ENCODE measurements around the gene MAPK1IP1L. TPM values are rescaled to one million over a fixed set of nuclear protein-coding genes. Genes with fewer than 3 reads are reported as not detected.

MAPK1IP1L gene
- total RNA-seq = 100 to 1,000 TPM; 119 to 140 (median 127) TPM
- total RNA-seq (2013) = 42.9 TPM

DNA sequence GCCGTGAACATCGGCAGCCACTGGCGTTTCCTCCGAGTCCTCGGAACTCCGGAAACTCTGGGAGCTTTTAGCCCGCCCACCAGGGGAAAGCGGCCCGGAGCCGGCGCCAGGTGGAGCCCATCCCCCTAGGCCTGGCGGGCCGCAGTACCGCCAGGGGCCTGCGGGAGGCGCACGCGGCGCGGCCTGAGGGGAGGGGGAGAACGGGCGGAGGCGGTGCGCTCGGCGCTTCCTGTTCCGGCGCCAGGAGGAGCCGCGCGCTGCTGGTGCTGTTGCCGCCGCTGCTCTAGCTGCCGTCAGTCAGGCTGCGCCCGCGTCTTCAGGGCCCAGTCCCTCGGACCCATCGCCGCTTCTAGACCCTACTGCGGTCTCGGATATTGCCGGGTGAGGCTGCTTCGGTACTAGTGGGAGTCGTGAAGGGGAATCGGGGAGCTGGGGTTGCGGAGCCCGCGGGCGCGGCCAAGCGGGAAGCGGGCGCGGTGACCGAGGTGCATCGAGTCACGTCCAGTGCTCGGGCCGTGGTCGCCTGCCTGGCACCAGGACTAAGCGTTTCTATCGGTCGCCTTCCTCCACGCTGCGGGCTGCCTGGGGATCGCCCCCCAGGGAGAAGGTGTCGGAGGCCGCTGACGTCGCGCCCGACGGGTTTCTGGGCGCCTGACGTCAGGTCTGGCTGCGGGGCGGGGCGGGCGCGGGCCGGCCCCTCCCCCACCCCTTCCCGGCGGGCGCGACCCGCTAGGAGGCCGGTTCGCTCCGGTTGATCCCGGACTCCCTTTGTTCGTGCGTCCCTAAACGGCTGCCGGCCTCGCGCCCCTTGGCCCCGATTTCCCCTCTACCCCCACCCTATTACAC is at the start of gene MAPK1IP1L:
Gene MAPK1IP1L, plus strand, starts transcription at position 225 of the 846 bp plus-strand sequence. CDS start 10,037 bp downstream, outside the sequence.
- H3K4me3 ChIP-seq (ENCODE audit: low read length) = peak within 1 kb of the TSS; percentile 96
- H3K36me3 Mint-ChIP-seq = no peaks in the 10 kb centered on the region
- H3K9me3 ChIP-seq (ENCODE audit: control insufficient read depth, insufficient read depth, low read length) = no peaks in the 10 kb centered on the region
- peaks cover 15% of the 10 kb centered on the region for H3K4me1 ChIP-seq (ENCODE audit: control insufficient read depth, insufficient read depth, low read length)
- TF ChIP-seq, protein P1, sequence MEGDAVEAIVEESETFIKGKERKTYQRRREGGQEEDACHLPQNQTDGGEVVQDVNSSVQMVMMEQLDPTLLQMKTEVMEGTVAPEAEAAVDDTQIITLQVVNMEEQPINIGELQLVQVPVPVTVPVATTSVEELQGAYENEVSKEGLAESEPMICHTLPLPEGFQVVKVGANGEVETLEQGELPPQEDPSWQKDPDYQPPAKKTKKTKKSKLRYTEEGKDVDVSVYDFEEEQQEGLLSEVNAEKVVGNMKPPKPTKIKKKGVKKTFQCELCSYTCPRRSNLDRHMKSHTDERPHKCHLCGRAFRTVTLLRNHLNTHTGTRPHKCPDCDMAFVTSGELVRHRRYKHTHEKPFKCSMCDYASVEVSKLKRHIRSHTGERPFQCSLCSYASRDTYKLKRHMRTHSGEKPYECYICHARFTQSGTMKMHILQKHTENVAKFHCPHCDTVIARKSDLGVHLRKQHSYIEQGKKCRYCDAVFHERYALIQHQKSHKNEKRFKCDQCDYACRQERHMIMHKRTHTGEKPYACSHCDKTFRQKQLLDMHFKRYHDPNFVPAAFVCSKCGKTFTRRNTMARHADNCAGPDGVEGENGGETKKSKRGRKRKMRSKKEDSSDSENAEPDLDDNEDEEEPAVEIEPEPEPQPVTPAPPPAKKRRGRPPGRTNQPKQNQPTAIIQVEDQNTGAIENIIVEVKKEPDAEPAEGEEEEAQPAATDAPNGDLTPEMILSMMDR (IDR thresholded peaks at IDR 0.05) = peak; percentile 100
- H3K27me3 ChIP-seq (ENCODE audit: control insufficient read depth, insufficient read depth, low read length) = no peaks in the 10 kb centered on the region
- peak within 1 kb of the TSS; percentile 99 for H3K27ac ChIP-seq (ENCODE audit: low read length)
- H3K9me3 Mint-ChIP-seq = no peaks in the 10 kb centered on the region
- intact Hi-C loops (cut with micrococcal nuclease) = loop anchor here (1.0 to 10.0 kb wide), 4 partner anchors 24 to 531 kb away; partner anchors contain the start of genes FBXO34, KTN1, SOCS4 and WDHD1
- H3K27ac Mint-ChIP-seq = peak within 1 kb of the TSS; percentile 86 to 93
- H3K4me1 Mint-ChIP-seq = peaks cover 38% of the 10 kb centered on the region in 2 donors
- DNase-seq = peak; percentile 91 to 94
- under 1% methylated on average over 98 of the region's 98 CpGs for WGBS (ENCODE audit: insufficient coverage)
- ATAC-seq = peak; percentile 91 to 99 (median 91)
- peak within 1 kb of the TSS; percentile 92 for H3K4me3 Mint-ChIP-seq
- H3K27me3 Mint-ChIP-seq (ENCODE audit: low read depth in 2 of 2) = no peaks in the 10 kb centered on the region
- no peaks in the 10 kb centered on the region for H3K36me3 ChIP-seq (ENCODE audit: control insufficient read depth, insufficient read depth, low read length)

DNA sequence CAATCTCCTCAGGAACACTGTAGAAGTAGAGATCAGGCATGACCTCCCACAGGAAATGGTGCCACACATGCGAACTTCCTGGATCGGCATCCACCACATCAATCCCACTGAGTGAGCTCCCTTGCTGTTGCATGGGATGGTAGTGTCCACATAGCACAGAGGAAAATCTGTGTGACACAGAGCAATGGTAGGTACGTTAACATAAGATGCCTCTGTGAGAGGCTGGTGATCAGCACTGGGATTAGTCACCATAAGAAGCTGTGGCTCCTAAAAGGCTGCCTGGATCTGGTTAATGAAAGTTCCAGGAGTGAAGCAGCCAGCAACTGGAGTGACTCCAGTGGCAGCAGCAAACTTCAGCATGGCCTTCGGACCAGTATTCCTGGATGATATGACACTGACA is 46.4 kb upstream of the MAPK1IP1L start:
- TF ChIP-seq, protein P1 (IDR thresholded peaks at IDR 0.05) = no peak
- Histone ChIP-seq H3K27ac (ENCODE audit: low read length) (no peak overlapping the region), H3K9me3 (ENCODE audit: control insufficient read depth, insufficient read depth, low read length) (no peaks in the 10 kb centered on the region), H3K4me1 (ENCODE audit: control insufficient read depth, insufficient read depth, low read length) (no peaks in the 10 kb centered on the region), H3K4me3 (ENCODE audit: low read length) (no peak overlapping the region), H3K27me3 (ENCODE audit: control insufficient read depth, insufficient read depth, low read length) (no peaks in the 10 kb centered on the region), H3K36me3 (ENCODE audit: control insufficient read depth, insufficient read depth, low read length) (no peaks in the 10 kb centered on the region)
- intact Hi-C loops (cut with micrococcal nuclease) = no loop called here
- 78% methylated on average over 3 of the region's 4 CpGs for WGBS (ENCODE audit: insufficient coverage)
- Mint-ChIP-seq H3K9me3 (no peaks in the 10 kb centered on the region), H3K27me3 (ENCODE audit: low read depth in 2 of 2) (no peaks in the 10 kb centered on the region), H3K36me3 (no peaks in the 10 kb centered on the region), H3K27ac (no peak overlapping the region), H3K4me3 (no peak overlapping the region), H3K4me1 (peaks cover 5 to 6% of the 10 kb centered on the region in 2 donors)
- no peak for DNase-seq
- no peak for ATAC-seq

DNA sequence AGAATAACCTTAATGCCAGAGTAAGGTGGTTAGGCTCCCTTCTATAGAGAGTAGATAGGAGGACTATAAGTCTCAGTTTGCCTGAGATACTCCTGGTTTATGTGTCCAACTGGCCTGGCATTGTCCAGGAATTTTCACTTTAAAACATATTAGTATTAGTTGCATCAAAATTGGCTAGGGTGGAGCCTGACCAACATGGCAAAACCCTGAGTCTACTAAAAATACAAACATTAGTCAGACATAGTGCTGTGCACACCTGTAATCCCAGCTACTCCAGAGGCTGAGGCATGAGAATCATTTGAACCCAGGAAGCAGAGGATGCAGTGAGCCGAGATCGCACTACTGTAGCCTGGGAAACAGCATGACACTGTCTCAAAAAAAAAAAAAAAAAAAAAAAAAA is 36.4 kb upstream of the MAPK1IP1L start:
- Histone ChIP-seq H3K36me3 (ENCODE audit: control insufficient read depth, insufficient read depth, low read length) (no peaks in the 10 kb centered on the region), H3K9me3 (ENCODE audit: control insufficient read depth, insufficient read depth, low read length) (no peaks in the 10 kb centered on the region), H3K4me1 (ENCODE audit: control insufficient read depth, insufficient read depth, low read length) (no peaks in the 10 kb centered on the region), H3K4me3 (ENCODE audit: low read length) (no peak overlapping the region), H3K27me3 (ENCODE audit: control insufficient read depth, insufficient read depth, low read length) (no peaks in the 10 kb centered on the region), H3K27ac (ENCODE audit: low read length) (no peak overlapping the region)
- H3K4me3 Mint-ChIP-seq = no peak overlapping the region
- H3K27me3 Mint-ChIP-seq (ENCODE audit: low read depth in 2 of 2) = no peaks in the 10 kb centered on the region
- H3K9me3 Mint-ChIP-seq = no peaks in the 10 kb centered on the region
- 88% methylated on average over 2 of the region's 2 CpGs for WGBS (ENCODE audit: insufficient coverage)
- no peaks in the 10 kb centered on the region for H3K36me3 Mint-ChIP-seq
- intact Hi-C loops (cut with micrococcal nuclease) = no loop called here
- DNase-seq (no peak), ATAC-seq (no peak)
- no peaks in the 10 kb centered on the region for H3K4me1 Mint-ChIP-seq
- no peak overlapping the region for H3K27ac Mint-ChIP-seq
- TF ChIP-seq, protein P1 (IDR thresholded peaks at IDR 0.05) = no peak
